GM21619 (cell line): ENCODE measurements around the gene TC2N.
"Not testable (repeated sequence)": the region's sequence is repeated elsewhere in the genome, so short reads cannot be mapped to it uniquely, and the experiment has no call there.

Source experiments
- ATAC-seq: cut with Tn5 transposase; IDR thresholded peaks from one replicate; pipeline ENCODE4 v1.9.1; 2021; ENCODE audit not compliant: unreplicated experiment

Gene TC2N

GRCh38 chr14:91870890-91871289 lies 3.6 kb upstream of the TC2N start:
- ATAC-seq, result no peak

- ATAC-seq, result no peak
These were observed 2.7 kb upstream of the TC2N start for GRCh38 chr14:91870001-91870400.

GRCh38 chr14:91869556-91869955 lies 2.2 kb upstream of the TC2N start:
- ATAC-seq, result no peak

GRCh38 chr14:91866511-91867295 lies 633 bp downstream of the TC2N start:
- ATAC-seq, result no peak

GRCh38 chr14:91866061-91866460 lies 1.3 kb downstream of the TC2N start:
- no peak for ATAC-seq

- no peak for ATAC-seq
These were observed 4.9 kb downstream of the TC2N start for GRCh38 chr14:91862417-91862816.

- ATAC-seq, result no peak
These were observed 6.2 kb downstream of the TC2N start for GRCh38 chr14:91861091-91861490.

- ATAC-seq, result no peak
These were observed 7.1 kb downstream of the TC2N start for GRCh38 chr14:91860238-91860637.

- ATAC-seq, result peak; percentile 79
These were observed 8.6 kb downstream of the TC2N start for GRCh38 chr14:91858536-91859275.

GRCh38 chr14:91857614-91858013 lies 9.7 kb downstream of the TC2N start:
- no peak for ATAC-seq

GRCh38 chr14:91854327-91854934 lies 12.9 kb downstream of the TC2N start:
- no peak for ATAC-seq

GRCh38 chr14:91851563-91851962 lies 15.8 kb downstream of the TC2N start:
- ATAC-seq, result no peak

- no peak for ATAC-seq
These were observed 18.8 kb downstream of the TC2N start for GRCh38 chr14:91848504-91849001.

GRCh38 chr14:91847693-91848092 lies 19.6 kb downstream of the TC2N start:
- no peak for ATAC-seq

GRCh38 chr14:91845652-91846051 lies 21.7 kb downstream of the TC2N start:
- no peak for ATAC-seq

GRCh38 chr14:91845056-91845455 lies 22.3 kb downstream of the TC2N start:
- not testable (repeated sequence) for ATAC-seq

- no peak for ATAC-seq
These were observed 23.3 kb downstream of the TC2N start for GRCh38 chr14:91844029-91844428.

GRCh38 chr14:91843437-91843836 lies 23.9 kb downstream of the TC2N start:
- no peak for ATAC-seq

GRCh38 chr14:91841065-91841464 lies 26.3 kb downstream of the TC2N start:
- no peak for ATAC-seq

- ATAC-seq, result no peak
These were observed 27.6 kb downstream of the TC2N start for GRCh38 chr14:91839749-91840148.

GRCh38 chr14:91837076-91837475 lies 30.3 kb downstream of the TC2N start:
- no peak for ATAC-seq
